H1 (cell line): ENCODE measurements around the gene TAF7. TPM values are rescaled to one million over a fixed set of nuclear protein-coding genes. Genes with fewer than 3 reads are reported as not detected.

Experiments
- CTCF ChIA-PET: fragments of 300-600 bp; sonication (Branson Sonifier 250); formaldehyde crosslinking; loops from one replicate; lab custom pipeline; 2021; ENCODE audit not compliant: partially characterized antibody; lab: Charles Lee
- POLR2A ChIA-PET: fragments of 300-600 bp; sonication (Branson Sonifier 250); formaldehyde crosslinking; loops from one replicate; lab custom pipeline; 2021; ENCODE audit warnings: inconsistent platforms; ENCODE audit not compliant: partially characterized antibody; lab: Charles Lee
- DNase-seq, 2 experiments: peaks; one replicate each; pipeline versions ENCODE4 v3.0.0 to v3.0.0-alpha.2; 2010 to 2022; ENCODE audit warnings: low spot score in 2 of 2, low read depth in 1 of 2, mixed read lengths in 1 of 2
- FAIRE-seq: peaks from 2 replicates; lab custom pipeline; 2011; peaks lifted over from hg19 to GRCh38; lab: Jason Lieb, UNC
- H2AFZ ChIP-seq: 2 replicates; pipeline ENCODE4 v1.8.1; 2012; ENCODE audit warnings: low read length, inconsistent platforms
- H2AK5ac ChIP-seq: 2 replicates; pipeline ENCODE4 v1.6.1; 2013; ENCODE audit warnings: low read depth, low read length
- H2BK120ac ChIP-seq: replicated peaks from 2 replicates; pipeline ENCODE3; 2013; ENCODE audit warnings: low read depth, low read length, inconsistent platforms
- H2BK12ac ChIP-seq: 2 replicates; pipeline ENCODE4 v1.6.1; 2013; ENCODE audit warnings: low read depth, low read length
- H2BK15ac ChIP-seq: 2 replicates; pipeline ENCODE4 v1.6.1; 2013; ENCODE audit warnings: low read length
- H2BK20ac ChIP-seq: 2 replicates; pipeline ENCODE4 v1.6.1; 2013; ENCODE audit warnings: low read length
- H2BK5ac ChIP-seq: 2 replicates; pipeline ENCODE4 v1.6.1; 2013; ENCODE audit warnings: low read depth, low read length
- H3K14ac ChIP-seq: 2 replicates; pipeline ENCODE4 v1.6.1; 2013; ENCODE audit warnings: inconsistent platforms; ENCODE audit not compliant: insufficient read length
- H3K18ac ChIP-seq: 2 replicates; pipeline ENCODE4 v1.6.1; 2013; ENCODE audit warnings: low read length; ENCODE audit errors: extremely low read depth
- H3K23ac ChIP-seq: 2 replicates; pipeline ENCODE4 v1.6.1; 2013; ENCODE audit warnings: inconsistent platforms; ENCODE audit not compliant: insufficient read length
- H3K23me2 ChIP-seq: 2 replicates; pipeline ENCODE4 v1.6.1; 2013; ENCODE audit warnings: low read depth, low read length
- H3K27ac ChIP-seq: 2 replicates; pipeline ENCODE4 v1.6.1; 2011; ENCODE audit warnings: low read depth, low read length, inconsistent platforms
- H3K27me3 ChIP-seq, 4 experiments: replicated peaks in 1 of 4; 1 replicate in 1 of 4; 2 replicates in 3 of 4; pipeline versions ENCODE4 v1.6.1 to v1.8.1; 2011 to 2013; ENCODE audit warnings: low read length in 3 of 4, mild to moderate bottlenecking in 3 of 4, inconsistent platforms in 2 of 4, mixed read lengths in 2 of 4, moderate library complexity in 1 of 4; ENCODE audit not compliant: control insufficient read depth in 3 of 4, insufficient read depth in 3 of 4; ENCODE audit errors: extremely low read depth in 1 of 4
- H3K36me3 ChIP-seq, 4 experiments: 2 replicates each; pipeline versions ENCODE4 v1.6.1 to v1.8.1; 2011 to 2013; ENCODE audit warnings: mild to moderate bottlenecking in 4 of 4, low read length in 3 of 4, moderate library complexity in 2 of 4, control low read depth in 1 of 4, inconsistent platforms in 1 of 4; ENCODE audit not compliant: insufficient read depth in 4 of 4, control insufficient read depth in 2 of 4
- H3K4ac ChIP-seq: replicated peaks from 2 replicates; pipeline ENCODE3; 2013; ENCODE audit warnings: low read length, low read depth, mixed read lengths, inconsistent platforms; ENCODE audit not compliant: insufficient read length
- H3K4me1 ChIP-seq, 4 experiments: replicated peaks in 1 of 4; 1 replicate in 1 of 4; 2 replicates in 3 of 4; pipeline versions ENCODE4 v1.6.1 to v1.8.1; 2011 to 2013; ENCODE audit warnings: low read length in 3 of 4, inconsistent platforms in 2 of 4, mixed read lengths in 1 of 4; ENCODE audit not compliant: insufficient read depth in 4 of 4, control insufficient read depth in 3 of 4
- H3K4me2 ChIP-seq, 2 experiments: 2 replicates each; pipeline versions ENCODE4 v1.6.1 to v1.8.1; 2011 to 2013; ENCODE audit warnings: low read depth in 2 of 2, low read length in 2 of 2, control low read depth in 1 of 2, inconsistent platforms in 1 of 2, mild to moderate bottlenecking in 1 of 2; ENCODE audit not compliant: insufficient read depth in 1 of 2
- H3K4me3 ChIP-seq, 4 experiments: fragments of 200-600, 300-600 bp in 1 of 4; sonication (generic), shearing (Covaris generic), sonication (Bioruptor Twin) in 1 of 4; 2 replicates each; pipeline versions ENCODE4 v1.5.1 to v1.8.1; 2011 to 2016; ENCODE audit warnings: low read length in 4 of 4, low read depth in 3 of 4, control low read depth in 2 of 4, inconsistent platforms in 2 of 4, mild to moderate bottlenecking in 2 of 4, mixed read lengths in 1 of 4, moderate library complexity in 1 of 4; ENCODE audit not compliant: insufficient read depth in 2 of 4; ENCODE audit errors: extremely low read depth in 1 of 4
- H3K56ac ChIP-seq: replicated peaks from 2 replicates; pipeline ENCODE3; 2013; ENCODE audit warnings: low read depth, mild to moderate bottlenecking, mixed read lengths, low read length, inconsistent platforms; ENCODE audit not compliant: insufficient read length
- H3K79me1 ChIP-seq: 2 replicates; pipeline ENCODE4 v1.6.1; 2013; ENCODE audit warnings: low read depth, low read length, control low read depth
- H3K79me2 ChIP-seq, 2 experiments: 2 replicates each; pipeline versions ENCODE4 v1.6.1 to v1.8.1; 2012 to 2013; ENCODE audit warnings: low read length in 2 of 2, mild to moderate bottlenecking in 2 of 2, inconsistent platforms in 1 of 2; ENCODE audit not compliant: insufficient read depth in 2 of 2, control insufficient read depth in 1 of 2
- H3K9ac ChIP-seq, 4 experiments: replicated peaks in 1 of 4; 1 replicate in 1 of 4; 2 replicates in 3 of 4; pipeline versions ENCODE4 v1.6.1 to v1.8.1; 2011 to 2013; ENCODE audit warnings: low read depth in 3 of 4, low read length in 3 of 4, control low read depth in 2 of 4, mild to moderate bottlenecking in 2 of 4, moderate library complexity in 2 of 4, inconsistent platforms in 1 of 4; ENCODE audit errors: extremely low read depth in 1 of 4
- H3K9me3 ChIP-seq, 2 experiments: 2 replicates each; pipeline versions ENCODE4 v1.6.1 to v1.8.1; 2012 to 2013; ENCODE audit warnings: mild to moderate bottlenecking in 2 of 2, moderate library complexity in 2 of 2, control low read depth in 1 of 2, inconsistent platforms in 1 of 2, low read depth in 1 of 2, low read length in 1 of 2, mixed read lengths in 1 of 2; ENCODE audit not compliant: insufficient read depth in 2 of 2
- H4K20me1 ChIP-seq, 2 experiments: replicated peaks in 1 of 2; 2 replicates each; pipeline versions ENCODE3 to v1.8.1; 2011 to 2013; ENCODE audit warnings: inconsistent platforms in 2 of 2, low read length in 2 of 2, mild to moderate bottlenecking in 1 of 2; ENCODE audit not compliant: insufficient read depth in 2 of 2, control insufficient read depth in 1 of 2
- H4K5ac ChIP-seq: 2 replicates; pipeline ENCODE4 v1.6.1; 2013; ENCODE audit warnings: low read length, low read depth, mixed read lengths, inconsistent platforms; ENCODE audit not compliant: insufficient read length
- H4K8ac ChIP-seq: 2 replicates; pipeline ENCODE4 v1.8.0; 2013; ENCODE audit warnings: mild to moderate bottlenecking, moderate library complexity, low read length, inconsistent platforms; ENCODE audit not compliant: insufficient read depth; ENCODE audit errors: extremely low read depth
- H4K91ac ChIP-seq: replicated peaks from 2 replicates; pipeline ENCODE3; 2013; ENCODE audit warnings: low read length, mixed read lengths, inconsistent platforms; ENCODE audit not compliant: insufficient read length
- BCL11A ChIP-seq, 2 experiments: IDR thresholded peaks; one replicate each; pipeline ENCODE4 v1.6.1; 2011; ENCODE audit warnings: low read depth in 2 of 2, low read length in 2 of 2, mild to moderate bottlenecking in 2 of 2
- CHD2 ChIP-seq: IDR thresholded peaks from 2 replicates; pipeline ENCODE4 v1.6.1; 2012; ENCODE audit warnings: low read length, improper control_type of control experiment
- EZH2 ChIP-seq: fragments of 200-600 bp; sonication (generic); IDR thresholded peaks from 2 replicates; pipeline ENCODE4 v1.7.1; 2012; ENCODE audit warnings: low read depth, mild to moderate bottlenecking, moderate library complexity, low read length, inconsistent platforms; ENCODE audit not compliant: severe bottlenecking
- FOSL1 ChIP-seq: IDR thresholded peaks from 2 replicates; pipeline ENCODE4 v1.6.1; 2011; ENCODE audit warnings: mild to moderate bottlenecking, low read depth, low read length, moderate library complexity; ENCODE audit not compliant: insufficient read depth
- HDAC2 ChIP-seq, 2 experiments: fragments of 300-600 bp in 1 of 2; sonication (generic) in 1 of 2; IDR thresholded peaks; 2 replicates each; pipeline ENCODE4 v1.6.1; 2011 to 2012; ENCODE audit warnings: low read depth in 2 of 2, low read length in 2 of 2, mild to moderate bottlenecking in 2 of 2, moderate library complexity in 2 of 2, borderline replicate concordance in 1 of 2, inconsistent platforms in 1 of 2
- HDAC6 ChIP-seq: IDR thresholded peaks from one replicate; pipeline ENCODE4 v1.7.1; 2012; ENCODE audit warnings: low read depth, mild to moderate bottlenecking, inconsistent platforms, low read length, moderate library complexity
- NANOG ChIP-seq: IDR thresholded peaks from 2 replicates; pipeline ENCODE4 v1.6.1; 2011; ENCODE audit warnings: low read length, low read depth, mild to moderate bottlenecking, inconsistent platforms; ENCODE audit not compliant: insufficient read depth, poor library complexity, severe bottlenecking
- RBBP5 ChIP-seq: IDR thresholded peaks from 2 replicates; pipeline ENCODE4 v1.7.1; 2012; ENCODE audit warnings: low read depth, mild to moderate bottlenecking, inconsistent platforms, low read length, moderate library complexity, borderline replicate concordance
- RFX5 ChIP-seq: IDR thresholded peaks from 2 replicates; pipeline ENCODE4 v1.6.1; 2011; ENCODE audit warnings: low read depth, low read length, improper control_type of control experiment, borderline replicate concordance
- SIRT6 ChIP-seq: IDR thresholded peaks from one replicate; pipeline ENCODE4 v1.7.1; 2012; ENCODE audit warnings: low read length, inconsistent platforms
- SRF ChIP-seq: IDR thresholded peaks from 2 replicates; pipeline ENCODE4 v1.6.1; 2011; ENCODE audit warnings: mild to moderate bottlenecking, low read depth, low read length, moderate library complexity
- WGBS, 2 experiments: shearing (Covaris generic) in 1 of 2; methylation state at CpG; one replicate each; pipeline versions ENCODE4 v1.1.6 to v1.1.7; 2013 to 2015; ENCODE audit warnings: low lambda C conversion rate in 2 of 2, mixed read lengths in 2 of 2, inconsistent platforms in 1 of 2, low coverage in 1 of 2, missing lambda C conversion rate in 1 of 2; ENCODE audit not compliant: insufficient replicate concordance in 2 of 2, insufficient coverage in 1 of 2, insufficient read length in 1 of 2; ENCODE audit errors: extremely low coverage in 1 of 2, missing lambda C conversion rate in 1 of 2; 5-methylcytosine and 5-hydroxymethylcytosine counted together
- polyA plus RNA-seq, 7 experiments: library from polyadenylated mRNA; depleted of rRNA in 3 of 7; stranded (reverse) in 5 of 7; unstranded in 2 of 7; fragments of >200 nt in 5 of 7; fragments of 200-250 nt in 2 of 7; gene quantifications; 1 replicate in 5 of 7; 2 replicates in 1 of 7; 4 replicates in 1 of 7; pipeline versions ENCODE4 v1.2.1 to v1.2.3, GENCODE V29; 2011 to 2013; ENCODE audit warnings: missing spikeins in 2 of 7, mixed read lengths in 2 of 7
- total RNA-seq: library from RNA; stranded (reverse); fragmentation: NEBNext Ultra II Directional; extraction: Animal tissue kit (Norgen Biotek cat#: 25700); gene quantifications from 2 replicates; pipeline ENCODE4 v1.2.1, GENCODE V29; 2021

The TAF7 gene
- total and polyA plus RNA-seq, 2 of the 8 experiments (the other 6 are each of a cell fraction or from before 2014, with no cell fraction given) = 29.8 to 101 TPM

- no peak overlapping the region for H2BK20ac ChIP-seq
- H3K56ac ChIP-seq = no peak overlapping the region
- no peaks in the 10 kb centered on the region for H3K79me1 ChIP-seq
- H4K8ac ChIP-seq = no peak overlapping the region
- no peaks in the 10 kb centered on the region for H3K4me1 ChIP-seq
- no peak overlapping the region for H2BK15ac ChIP-seq
- H4K20me1 ChIP-seq = no peaks in the 10 kb centered on the region
- H2BK12ac ChIP-seq = no peak overlapping the region
- H3K4me3 ChIP-seq = no peak overlapping the region
- no peaks in the 10 kb centered on the region for H3K36me3 ChIP-seq
- H3K4me2 ChIP-seq = no peak overlapping the region
- no peak for DNase-seq
- H3K18ac ChIP-seq = no peak overlapping the region
- H3K23ac ChIP-seq = no peak overlapping the region
- H3K27me3 ChIP-seq = no peaks in the 10 kb centered on the region
- no peaks in the 10 kb centered on the region for H3K79me2 ChIP-seq
- WGBS, 2 experiments = 85% methylated on average over 1 of the region's 1 CpG; no CpG with 5 or more reads in 1 of the 2 experiments
- FAIRE-seq = no peak
- no peak overlapping the region for H2AFZ ChIP-seq
- H3K9ac ChIP-seq = no peak overlapping the region
- H3K27ac ChIP-seq = no peak overlapping the region
- H3K23me2 ChIP-seq = no peaks in the 10 kb centered on the region
- no peak overlapping the region for H2BK120ac ChIP-seq
- no peak overlapping the region for H3K4ac ChIP-seq
- no peak overlapping the region for H4K5ac ChIP-seq
- no peak overlapping the region for H2AK5ac ChIP-seq
- no peak overlapping the region for H3K14ac ChIP-seq
- ChIA-PET CTCF (interaction anchor here (0.8 to 4.8 kb wide), 26 partner anchors 8 to 224 kb away, joined by 3 to 21 read pairs (median 4); partner anchors contain the start of genes PCDHB14, PCDHB15, PCDHB4 and PCDHGA1), POLR2A (no interaction called here)
- H3K9me3 ChIP-seq = peaks cover 33 to 46% of the 10 kb centered on the region in 2 experiments; a peak in 3 of 4 replicates
- no peak overlapping the region for H2BK5ac ChIP-seq
- H4K91ac ChIP-seq = no peak overlapping the region
- TF ChIP-seq RBBP5 (no peak), BCL11A (IDR thresholded peaks at IDR 0.05; ENCODE audit: low read depth in 2 of 2, low read length in 2 of 2) (no peak), CHD2 (no peak), SIRT6 (no peak), FOSL1 (no peak), SRF (no peak), HDAC2 (IDR thresholded peaks at IDR 0.05; ENCODE audit: borderline replicate concordance in 1 of 2, low read depth in 2 of 2, low read length in 2 of 2) (no peak), RFX5 (no peak), NANOG (no peak), HDAC6 (no peak), EZH2 (no peak)
These were observed 22.2 kb upstream of the TAF7 start for GRCh38 chr5:141342773-141343172.
